ENCODE results near the gene NKAIN2. TPM values are rescaled to one million over a fixed set of nuclear protein-coding genes. Genes with fewer than 3 reads are reported as not detected.
"Not testable (repeated sequence)": the region's sequence is repeated elsewhere in the genome, so short reads cannot be mapped to it uniquely, and the experiment has no call there.

Gene NKAIN2
- total and polyA plus RNA-seq, 7 donors, result 0.08 to 13.5 (median 1.1) TPM

GRCh38 chr6:123904228-123904627 is 100.6 kb downstream of the NKAIN2 start:
- Histone ChIP-seq H3K27ac (no peak overlapping the region), H3K4me3 (no peak overlapping the region), H3K9me3 (no peaks in the 10 kb centered on the region), H3K4me1 (no peaks in the 10 kb centered on the region), H3K27me3 (ENCODE audit: insufficient read depth in 3 of 3, low read length in 2 of 3) (no peaks in the 10 kb centered on the region), H3K36me3 (ENCODE audit: insufficient read depth in 1 of 2, low read depth in 1 of 2) (no peaks in the 10 kb centered on the region)
- DNase-seq (no peak), ATAC-seq (no peak)
- 83 to 95% (median 89%) methylated on average over 2 of the region's 2 CpGs for WGBS, 3 donors
- no peak for TF ChIP-seq CTCF (IDR thresholded peaks at IDR 0.05)
- intact Hi-C loops (cut with DNase I), result no loop called here

GRCh38 chr6:123908797-123909196 is 105.1 kb downstream of the NKAIN2 start:
- no peak for TF ChIP-seq CTCF (IDR thresholded peaks at IDR 0.05)
- intact Hi-C loops (cut with DNase I), result no loop called here
- Histone ChIP-seq H3K36me3 (ENCODE audit: insufficient read depth in 1 of 2, low read depth in 1 of 2) (no peaks in the 10 kb centered on the region), H3K4me3 (no peak overlapping the region), H3K27ac (no peak overlapping the region), H3K9me3 (no peaks in the 10 kb centered on the region), H3K4me1 (no peaks in the 10 kb centered on the region), H3K27me3 (ENCODE audit: insufficient read depth in 3 of 3, low read length in 2 of 3) (no peaks in the 10 kb centered on the region)
- no peak for ATAC-seq
- WGBS, 3 donors, result 85 to 90% (median 85%) methylated on average over 2 of the region's 2 CpGs
- no peak for DNase-seq

GRCh38 chr6:123909989-123910388 is 106.3 kb downstream of the NKAIN2 start:
- H3K4me1 ChIP-seq, result no peaks in the 10 kb centered on the region

GRCh38 chr6:123913863-123914262 is 110.2 kb downstream of the NKAIN2 start:
- whole genome bisulfite sequencing, 3 donors, result 77 to 90% (median 80%) methylated on average over 1 of the region's 1 CpG
- H3K4me1 ChIP-seq, result no peaks in the 10 kb centered on the region
- H3K27ac ChIP-seq, result no peak overlapping the region
- H3K9me3 ChIP-seq, result no peaks in the 10 kb centered on the region
- DNase-seq (no peak), ATAC-seq (no peak)
- no peak overlapping the region for H3K4me3 ChIP-seq
- H3K36me3 ChIP-seq (ENCODE audit: insufficient read depth in 1 of 2, low read depth in 1 of 2), result no peaks in the 10 kb centered on the region
- H3K27me3 ChIP-seq (ENCODE audit: insufficient read depth in 3 of 3, low read length in 2 of 3), result no peaks in the 10 kb centered on the region
- TF ChIP-seq CTCF (IDR thresholded peaks at IDR 0.05), result no peak
- intact Hi-C loops (cut with DNase I), result no loop called here

More at GRCh38 chr6:123909989-123910388, 106.3 kb downstream of the NKAIN2 start:
- Histone ChIP-seq H3K9me3 (no peaks in the 10 kb centered on the region), H3K4me3 (no peak overlapping the region), H3K27ac (no peak overlapping the region), H3K36me3 (ENCODE audit: insufficient read depth in 1 of 2, low read depth in 1 of 2) (no peaks in the 10 kb centered on the region), H3K27me3 (ENCODE audit: insufficient read depth in 3 of 3, low read length in 2 of 3) (no peaks in the 10 kb centered on the region)
- WGBS, 3 donors, result 56 to 63% (median 58%) methylated on average over 2 of the region's 2 CpGs
- intact Hi-C loops (cut with DNase I), result no loop called here
- TF ChIP-seq CTCF (IDR thresholded peaks at IDR 0.05), result no peak
- ATAC-seq, result no peak
- no peak for DNase-seq

- intact Hi-C loops (cut with DNase I); H3K27ac ChIP-seq; H3K4me3 ChIP-seq; H3K27me3 ChIP-seq (ENCODE audit: insufficient read depth in 3 of 3, low read length in 2 of 3); DNase-seq; H3K4me1 ChIP-seq; H3K36me3 ChIP-seq (ENCODE audit: insufficient read depth in 1 of 2, low read depth in 1 of 2); ATAC-seq; H3K9me3 ChIP-seq: not testable (repeated sequence)
- WGBS, 3 donors, result 92 to 94% (median 94%) methylated on average over 1 of the region's 3 CpGs
These were observed 119.7 kb downstream of the NKAIN2 start for GRCh38 chr6:123923379-123923778.
